Stimulated activated CD4-positive, alpha-beta T cell treated with anti-CD3 and anti-CD28 coated beads, Interleukin-4, amount 100 ng/mL, for 4 hours (primary cell): ENCODE data around the gene IFIH1.
A peak's percentile ranks its signal among the peaks of the same experiment; 100 is the strongest.

Experiments used
- DNase-seq, 2 experiments: peaks; one replicate each; pipeline ENCODE4 v3.0.0-alpha.2; 2020

Gene IFIH1

DNA sequence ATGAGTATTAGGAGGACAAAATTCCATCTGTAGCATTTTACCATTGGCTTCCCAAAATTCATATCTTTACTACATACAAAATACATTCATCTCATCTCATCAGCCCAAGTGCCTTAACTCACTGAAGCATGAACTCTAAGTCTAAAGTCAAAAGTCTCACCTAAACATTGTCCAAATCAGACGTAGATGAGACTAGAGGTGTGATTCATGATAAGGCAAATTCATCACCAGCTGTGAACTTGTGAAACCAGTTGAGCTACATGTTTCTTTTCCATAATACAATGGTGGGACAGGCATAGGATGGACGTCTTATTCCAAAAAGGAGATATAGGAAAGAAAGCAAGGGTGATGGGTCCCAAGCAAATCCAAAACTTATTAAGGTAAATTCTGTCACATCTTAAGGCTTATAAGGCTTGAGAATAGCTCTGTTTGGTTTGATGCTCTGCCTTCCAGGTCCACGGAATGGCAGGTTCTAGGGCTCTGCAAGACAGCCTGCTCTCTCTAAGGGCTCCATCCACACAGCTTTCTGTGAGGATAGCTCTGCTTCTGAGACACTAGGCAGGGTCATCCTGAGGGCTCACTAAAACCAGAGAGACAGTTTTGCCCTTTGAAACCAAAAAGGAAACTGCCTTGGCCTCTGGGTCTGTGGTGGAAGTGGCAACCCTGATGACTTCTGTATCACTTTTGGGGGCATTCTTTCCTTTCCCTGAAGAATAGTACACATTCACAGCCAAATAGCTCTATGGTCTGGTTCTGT, 9.6 kb downstream of the IFIH1 start:
- DNase-seq = no peak

DNA sequence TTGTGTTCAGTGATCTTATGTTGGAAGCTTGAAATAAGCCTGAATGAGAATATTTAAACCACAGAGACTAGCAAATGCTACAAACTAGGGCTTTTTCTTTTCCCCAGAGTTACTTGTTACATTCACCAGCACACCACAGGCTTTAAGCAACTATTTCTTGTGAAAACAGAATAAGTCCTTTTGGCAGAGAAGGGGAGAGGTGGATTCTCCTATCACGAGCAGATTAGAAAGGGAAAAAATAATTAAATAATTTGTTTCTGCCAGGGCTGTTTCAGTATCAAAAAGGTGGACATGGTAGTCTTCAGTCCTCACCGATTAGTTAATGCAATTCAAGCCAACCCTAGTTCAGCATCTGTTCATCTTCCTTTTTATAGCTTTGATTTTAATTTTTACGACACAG, 12.6 kb downstream of the IFIH1 start:
- no peak for DNase-seq

DNA sequence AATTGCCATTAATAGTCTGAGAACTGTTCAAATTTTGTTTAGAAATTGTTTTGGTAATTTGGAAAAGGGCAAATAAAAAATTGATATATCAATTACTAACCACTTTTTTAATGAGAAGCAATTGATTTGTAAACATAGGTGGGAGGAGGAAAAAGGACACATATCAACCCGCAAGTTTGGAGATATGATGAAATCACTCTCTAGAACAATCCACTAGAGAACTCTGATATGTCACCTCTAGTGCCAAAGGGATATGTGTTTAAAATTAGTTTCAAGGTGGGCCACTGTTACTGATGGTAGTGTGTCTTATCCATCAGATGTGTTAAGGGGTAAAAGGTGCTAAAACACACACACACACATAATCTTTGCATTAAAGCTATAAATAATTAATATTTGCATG, 16.6 kb downstream of the IFIH1 start:
- DNase-seq = no peak

DNA sequence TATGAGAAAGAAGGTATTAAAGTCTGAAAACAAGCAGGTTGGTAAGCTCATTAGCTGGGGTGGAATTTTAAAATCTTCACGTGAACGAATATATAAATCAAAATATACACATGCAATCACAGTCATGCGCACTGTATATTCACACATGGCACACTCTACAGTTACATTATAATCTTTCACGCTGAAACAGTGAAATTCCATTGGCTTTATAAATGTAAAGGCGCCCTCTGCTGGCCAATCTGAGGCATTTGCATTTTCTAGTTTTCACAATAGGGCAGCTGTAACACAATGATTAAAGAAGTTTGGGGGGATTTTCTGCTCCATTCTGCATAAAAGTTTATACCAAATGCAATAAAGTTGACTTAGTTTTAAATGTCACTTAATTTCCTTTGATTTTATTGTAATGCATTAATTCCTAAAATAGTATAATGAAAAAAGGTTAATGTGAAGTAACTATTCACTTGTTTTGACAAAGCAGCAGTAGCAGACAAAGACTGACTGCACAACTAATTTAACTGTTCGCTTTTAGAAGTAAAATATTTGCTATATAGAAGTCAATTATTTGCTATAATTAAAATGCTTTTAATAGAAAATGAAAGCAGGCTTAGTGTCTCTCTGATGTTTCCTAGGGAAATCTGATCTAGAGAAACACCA, 17.2 kb downstream of the IFIH1 start:
- peak; percentile 25 to 38 for DNase-seq

DNA sequence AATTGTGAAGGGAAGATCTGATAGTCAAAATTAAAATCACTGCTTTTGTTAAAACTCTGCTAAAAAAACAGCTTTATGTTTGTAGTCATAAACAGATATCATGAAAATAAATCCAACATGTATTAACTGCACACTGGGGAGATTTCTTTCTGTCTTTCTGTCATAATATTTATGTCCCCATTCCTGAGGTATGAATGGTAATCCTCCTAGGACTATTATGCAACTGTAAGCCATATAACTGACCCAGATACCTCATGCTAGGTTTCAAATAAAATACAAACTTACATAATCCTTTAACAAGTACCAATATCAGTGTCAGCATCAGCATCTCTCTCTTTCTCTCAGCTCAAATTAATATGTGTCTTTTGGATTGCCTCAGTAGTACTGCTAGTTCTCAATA, 18.2 kb downstream of the IFIH1 start:
- DNase-seq = no peak

DNA sequence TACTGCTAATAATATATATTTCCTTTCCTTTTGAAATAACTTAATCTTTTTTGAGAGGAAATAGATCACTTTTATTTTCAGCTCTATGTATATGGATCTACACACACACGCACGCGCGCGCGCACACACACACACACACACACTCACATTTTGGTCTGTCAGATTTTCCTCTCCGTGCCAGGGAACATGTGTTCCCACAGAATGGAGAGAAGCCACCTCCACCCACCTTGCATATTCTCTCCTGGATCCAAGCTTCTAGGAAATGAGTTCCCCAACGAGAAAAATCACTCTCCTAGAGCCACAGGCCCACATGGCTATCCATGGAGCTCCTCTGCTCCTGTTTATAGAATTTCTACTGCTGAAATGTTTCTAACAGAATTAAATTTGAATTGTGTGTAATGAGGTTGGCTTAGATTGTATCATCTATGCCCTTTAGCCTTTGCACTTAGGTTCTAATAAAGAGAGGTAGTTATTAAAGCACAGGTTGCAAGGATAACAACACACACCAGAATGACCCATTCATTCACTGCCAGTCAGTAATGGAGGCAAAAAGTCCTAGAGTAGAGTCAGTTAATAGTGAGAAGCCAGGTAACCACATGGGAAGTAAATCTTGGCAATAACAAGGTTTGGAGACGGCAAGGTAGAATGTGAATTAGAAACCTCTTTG, 19.7 kb downstream of the IFIH1 start:
- no peak for DNase-seq

DNA sequence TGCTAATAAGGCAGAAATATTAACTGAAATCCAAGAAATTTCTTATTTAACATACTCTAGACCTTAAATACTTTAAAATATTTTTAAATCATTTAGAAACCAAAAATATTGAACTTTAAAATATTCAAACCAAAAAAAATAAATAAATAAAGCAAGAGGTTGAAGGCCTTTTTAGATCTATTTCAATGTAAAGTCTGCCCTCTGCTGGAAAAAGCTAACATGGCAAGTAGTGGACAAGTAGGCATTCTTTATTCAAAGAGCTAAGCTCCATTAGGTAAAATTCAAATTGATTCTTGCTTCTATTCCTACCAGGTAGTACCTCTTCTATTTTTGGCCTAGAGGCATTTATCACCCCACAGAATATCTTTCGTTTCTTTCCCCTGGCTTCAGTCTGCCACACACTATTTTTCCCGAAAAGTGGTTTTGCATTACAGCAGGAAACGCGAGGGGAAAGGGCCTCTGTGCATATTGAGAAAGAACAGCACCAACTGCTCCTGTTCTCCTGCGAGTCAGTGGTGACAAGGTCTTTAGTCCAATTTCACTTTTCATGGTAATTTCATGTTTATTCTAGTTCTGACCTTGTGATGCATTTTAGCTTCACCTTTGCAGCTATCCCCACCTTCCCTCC, 20.4 kb downstream of the IFIH1 start:
- DNase-seq = no peak

DNA sequence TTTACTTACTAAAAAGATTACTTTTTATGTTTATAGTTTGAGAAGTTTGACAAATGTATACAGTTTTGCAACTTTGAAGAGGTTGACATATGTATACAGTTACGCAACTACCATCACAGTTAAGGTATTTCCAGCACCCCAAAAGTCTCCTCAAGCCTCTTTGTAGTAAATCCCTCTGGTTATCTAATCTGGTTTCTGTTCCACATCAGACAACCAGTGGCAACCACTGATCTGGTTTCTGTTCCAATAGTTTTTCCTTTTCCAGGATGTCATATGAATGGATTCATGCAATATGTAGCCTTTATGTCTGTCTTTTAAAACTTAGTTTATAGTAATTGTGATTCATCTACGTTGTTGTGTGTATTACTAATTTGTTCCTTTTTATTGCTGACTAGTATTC, 23.5 kb downstream of the IFIH1 start:
- no peak for DNase-seq

DNA sequence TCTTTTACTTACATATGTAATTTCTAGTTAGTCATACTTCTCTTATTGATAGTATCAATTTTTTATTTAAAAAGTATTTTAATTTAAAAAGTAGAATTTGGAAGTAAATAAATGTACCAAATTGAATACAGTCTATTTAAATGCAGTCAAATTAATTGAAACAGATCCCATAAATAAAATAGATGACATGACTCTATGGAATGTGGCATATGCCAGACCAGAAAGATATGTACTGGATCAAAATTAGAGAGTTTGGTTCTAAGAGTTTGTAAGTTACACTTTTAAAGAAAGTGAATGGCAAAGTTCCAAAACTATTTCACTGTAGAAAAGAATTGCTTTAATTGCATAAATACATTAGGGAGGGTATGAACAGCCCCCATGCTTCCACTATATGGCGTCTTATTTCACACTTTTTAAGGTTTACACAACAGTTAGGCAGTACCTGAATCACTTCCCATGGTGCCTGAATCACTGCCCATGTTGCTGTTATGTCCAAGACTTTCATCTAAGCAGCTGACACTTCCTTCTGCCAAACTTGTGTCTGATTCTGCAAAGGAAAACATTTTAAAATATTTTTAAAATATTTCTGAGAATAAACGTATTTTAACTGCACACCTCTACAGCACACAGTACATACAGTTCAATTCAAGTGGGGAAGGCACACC, 25.2 kb downstream of the IFIH1 start:
- DNase-seq = no peak

DNA sequence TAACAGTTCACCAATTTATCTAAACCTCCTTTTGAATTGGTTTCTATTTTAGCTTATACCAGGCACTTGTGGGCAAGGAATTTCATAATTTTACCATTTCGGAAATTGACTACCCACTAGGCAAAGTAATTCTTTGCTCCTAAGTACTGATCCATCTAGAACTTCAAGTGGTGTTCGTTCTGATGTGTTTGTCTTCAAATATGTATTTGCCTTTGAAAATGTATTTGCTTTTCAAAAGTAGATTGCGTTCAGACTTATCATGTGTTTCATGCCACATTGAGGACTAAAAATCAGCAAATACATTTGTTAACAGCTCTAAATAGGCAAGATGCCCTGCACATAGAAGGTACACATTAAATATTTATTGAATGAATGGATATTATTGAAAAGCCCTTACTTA, 26.7 kb downstream of the IFIH1 start:
- DNase-seq = no peak

DNA sequence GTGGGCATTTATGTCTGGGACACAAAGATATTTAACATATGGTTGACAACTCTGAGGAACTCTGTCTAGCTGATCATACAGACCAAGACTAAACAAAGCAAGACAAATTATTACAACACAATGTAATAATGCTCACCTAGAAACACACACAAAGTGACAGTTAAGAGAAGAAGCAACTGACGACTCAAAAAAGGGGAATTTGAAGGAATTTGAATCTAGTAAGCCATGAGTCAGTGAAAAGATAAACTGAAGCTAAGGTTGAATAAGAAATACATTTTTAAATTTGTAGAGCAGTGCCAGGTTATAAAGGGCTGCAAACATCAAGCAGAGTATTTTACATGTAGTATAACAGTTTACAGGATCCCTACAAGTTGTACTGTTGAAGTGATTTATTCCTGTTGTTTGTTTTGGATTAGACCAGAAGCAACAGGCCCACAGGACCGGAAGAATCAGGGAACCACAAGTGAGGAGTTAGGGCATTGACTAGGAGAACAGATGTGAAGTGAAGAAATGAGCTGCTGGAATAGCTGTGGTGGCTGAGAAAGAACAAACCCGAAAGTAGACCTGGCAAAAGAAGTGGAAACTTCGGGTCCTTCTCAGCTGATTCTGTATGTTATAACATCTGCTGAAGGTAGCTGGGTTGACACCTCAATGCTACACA, 35.6 kb downstream of the IFIH1 start:
- no peak for DNase-seq

DNA sequence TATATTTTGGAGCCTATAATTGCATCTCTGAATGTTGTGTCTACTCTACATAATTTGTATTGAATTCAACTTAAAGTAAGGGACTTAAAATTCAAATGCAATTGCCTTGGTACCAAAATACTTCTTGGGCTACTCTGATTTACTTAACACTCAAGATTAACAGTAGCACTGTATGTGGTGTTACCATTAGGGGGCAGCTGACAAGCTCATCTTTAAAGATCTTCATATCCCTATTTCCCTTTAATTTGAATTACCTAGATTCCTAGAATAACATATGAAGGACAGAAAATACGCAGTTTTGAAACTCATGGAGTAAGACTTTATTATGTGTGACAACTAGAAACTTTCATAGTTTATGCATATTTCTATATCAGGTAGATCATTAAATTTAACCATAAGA, 37.8 kb downstream of the IFIH1 start:
- no peak for DNase-seq

DNA sequence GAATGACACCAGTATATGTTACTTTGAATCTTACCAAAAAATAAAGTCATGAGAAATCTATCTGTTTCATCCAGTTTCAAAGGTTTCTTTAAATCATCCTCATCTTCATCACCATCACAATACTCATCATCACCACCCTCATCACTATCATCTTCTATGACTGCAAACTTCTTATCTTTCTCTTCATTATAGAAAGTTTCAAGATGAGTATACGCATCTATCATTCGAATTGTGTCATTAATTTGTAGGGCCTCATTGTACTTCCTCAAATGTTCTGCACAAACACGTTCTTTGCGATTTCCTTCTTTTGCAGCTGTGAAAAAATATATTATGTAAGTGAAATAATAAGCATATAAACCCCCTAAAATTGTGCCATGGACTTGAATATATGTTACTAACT, 41.1 kb downstream of the IFIH1 start:
- no peak for DNase-seq

DNA sequence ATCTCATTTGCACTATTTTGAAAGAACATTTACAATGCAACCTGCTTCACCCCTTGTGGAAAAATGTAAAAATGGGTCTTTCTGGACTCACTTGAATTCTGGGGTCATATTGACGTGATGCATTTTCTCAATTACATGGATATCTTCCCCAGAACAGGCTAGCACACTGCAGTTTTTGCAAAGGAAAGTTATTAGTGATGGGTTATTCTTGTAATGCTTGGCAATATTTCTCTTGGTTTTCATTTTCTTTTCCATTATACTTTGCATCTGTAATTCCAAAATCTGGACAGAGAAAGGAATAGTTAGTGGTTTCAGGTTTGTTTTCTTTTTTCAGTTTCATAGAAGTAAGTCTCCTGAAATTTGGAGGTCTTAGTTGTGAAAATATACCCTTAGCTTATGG, 50.5 kb downstream of the IFIH1 start:
- DNase-seq = no peak

DNA sequence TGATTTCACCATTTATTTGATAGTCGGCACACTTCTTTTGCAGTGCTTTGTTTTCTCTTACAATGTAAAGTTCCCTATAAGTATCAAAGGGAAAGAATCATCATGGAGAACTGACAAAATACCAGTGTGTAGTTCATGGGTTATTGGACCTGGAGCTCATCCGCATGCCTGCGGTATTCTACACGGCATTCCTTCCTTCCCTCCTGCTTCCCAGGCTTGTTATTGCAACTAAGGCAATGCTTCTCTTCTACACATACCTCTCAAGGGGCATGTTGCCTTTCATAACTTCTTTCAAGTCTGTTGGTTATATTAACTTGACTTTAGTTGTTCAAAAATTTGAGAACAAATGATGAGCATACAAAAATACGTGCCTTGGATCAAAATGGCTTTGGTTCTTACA, 51.0 kb downstream of the IFIH1 start:
- no peak for DNase-seq

DNA sequence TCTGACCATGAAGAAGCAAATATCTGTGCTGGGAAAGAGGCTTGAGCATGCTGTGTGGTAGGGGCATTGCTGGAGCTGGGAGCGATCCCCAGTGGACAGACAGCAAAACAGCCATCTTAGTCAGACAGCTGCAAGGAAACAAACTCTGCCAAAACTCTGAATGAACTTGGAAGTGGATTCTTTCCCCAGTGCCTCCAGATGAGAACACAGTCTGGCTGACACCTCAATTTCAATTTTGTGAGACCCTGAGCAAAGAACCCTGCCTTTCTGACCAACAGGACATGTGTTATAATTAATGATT, 52.1 kb downstream of the IFIH1 start:
- DNase-seq = no peak

DNA sequence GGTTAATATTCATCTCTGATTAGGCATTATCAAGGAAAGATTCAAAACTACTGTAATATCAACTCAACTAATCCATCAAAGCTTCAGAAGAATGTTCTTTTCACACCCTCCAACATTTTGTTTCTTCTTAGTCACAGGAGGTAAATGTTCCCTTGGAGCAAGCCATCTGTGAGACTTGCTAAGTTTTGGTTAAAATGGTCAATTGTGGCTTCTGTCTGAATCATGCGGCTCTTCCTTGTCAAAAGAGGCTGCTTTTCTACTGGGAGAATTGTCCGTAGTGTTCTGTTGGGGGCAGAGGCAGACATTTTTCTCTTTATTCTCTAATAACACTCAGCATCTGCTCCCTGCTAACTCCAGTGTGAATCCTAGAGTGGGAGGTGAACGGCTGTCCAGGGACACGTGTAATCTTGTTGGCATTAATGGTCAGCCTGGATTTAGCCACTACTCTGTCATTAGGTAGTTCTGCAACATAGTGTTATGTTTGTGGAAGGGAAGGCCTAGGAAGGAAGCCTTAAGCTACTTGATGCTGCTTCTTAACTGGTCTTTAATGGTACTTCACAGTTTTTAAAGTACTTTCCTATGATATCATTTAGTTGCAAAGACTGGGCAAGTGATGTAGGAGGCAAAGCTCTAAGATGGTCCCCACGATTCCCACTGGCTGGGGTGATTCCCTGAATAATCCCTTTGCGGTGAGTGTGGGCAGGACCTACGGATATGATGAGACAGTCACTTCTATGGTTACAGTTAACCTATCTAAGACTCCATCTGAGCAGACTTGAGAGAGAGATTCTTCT, 52.6 kb downstream of the IFIH1 start:
- no peak for DNase-seq

DNA sequence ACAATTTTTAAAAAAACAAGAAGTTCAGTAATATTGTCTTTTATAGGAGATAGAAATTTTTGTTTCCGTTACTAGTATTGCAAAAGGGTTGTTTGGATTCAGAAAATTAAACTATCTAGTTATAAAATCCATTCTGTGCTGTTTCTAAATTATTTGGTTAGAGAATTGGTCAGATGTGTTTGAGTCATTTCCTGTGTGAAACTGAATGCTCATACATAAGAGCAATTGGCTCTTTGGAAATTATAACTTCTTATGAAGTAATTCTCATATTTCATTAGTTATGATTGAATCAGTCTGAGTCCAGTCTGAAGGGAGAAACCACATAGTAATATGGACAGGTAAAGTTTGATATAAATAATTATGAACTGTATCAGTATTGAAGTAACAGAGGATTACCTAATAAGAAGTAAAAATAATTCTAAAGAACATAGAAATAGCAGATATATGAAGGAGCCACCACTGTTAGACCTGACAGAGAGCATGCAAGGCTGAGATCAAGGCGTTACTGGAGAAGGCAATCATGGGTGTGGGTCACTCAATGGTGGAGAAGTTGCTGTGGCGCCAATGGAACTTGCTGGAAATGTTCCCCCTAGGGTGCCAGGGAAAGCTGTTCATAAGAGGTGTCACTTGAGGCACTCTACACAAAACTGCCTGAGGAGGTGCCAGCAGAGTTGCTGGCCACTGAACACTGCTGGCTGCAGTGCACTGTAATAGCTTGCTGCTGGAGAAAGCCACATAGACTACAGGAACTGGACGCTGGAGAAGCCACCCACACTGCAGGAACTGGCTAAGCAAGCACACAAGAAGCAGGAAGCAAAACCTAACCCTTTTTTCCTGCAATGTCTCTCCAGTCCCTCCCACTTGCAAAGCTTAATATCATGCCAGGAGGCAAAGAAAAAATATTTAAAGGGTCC, 57.2 kb downstream of the IFIH1 start:
- DNase-seq = no peak

DNA sequence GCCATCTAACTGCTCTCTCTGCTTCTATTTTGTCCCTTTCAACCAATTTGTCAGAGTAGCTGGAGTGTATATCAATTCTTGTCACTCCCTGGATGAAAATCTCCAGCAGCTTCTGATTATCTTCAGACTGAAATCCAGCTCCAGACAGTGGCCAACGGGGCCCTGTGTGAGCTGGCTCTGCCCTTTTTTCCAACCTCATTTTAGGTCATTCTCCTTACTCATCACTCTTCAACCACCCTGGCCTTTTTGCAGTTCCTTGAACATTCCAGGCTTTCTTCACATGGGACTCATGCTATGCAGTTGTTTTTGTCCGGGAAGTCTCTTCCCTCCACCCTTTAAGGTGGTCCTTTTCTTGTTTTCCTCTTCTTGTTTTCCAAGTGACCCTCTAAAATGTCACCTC, 59.8 kb downstream of the IFIH1 start:
- no peak for DNase-seq

DNA sequence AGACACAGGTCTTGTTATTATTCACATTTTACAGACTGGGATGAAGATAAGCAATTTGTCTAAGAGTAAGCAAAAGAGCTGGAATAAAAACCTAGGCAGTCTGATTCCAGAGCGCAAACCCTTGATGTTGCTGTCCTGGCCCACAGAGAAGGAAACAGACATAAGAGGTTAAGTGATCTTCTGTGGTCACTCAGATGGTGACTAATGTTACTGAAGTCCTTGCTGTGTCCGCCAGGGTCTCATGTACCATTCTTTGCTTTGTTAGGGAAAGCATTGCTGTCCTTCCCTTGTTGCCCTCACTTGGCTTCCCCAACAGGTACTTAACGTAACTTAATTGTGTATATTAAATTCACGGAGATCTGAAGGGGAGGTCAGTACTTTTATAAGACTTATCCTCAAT, 60.3 kb downstream of the IFIH1 start:
- no peak for DNase-seq

DNA sequence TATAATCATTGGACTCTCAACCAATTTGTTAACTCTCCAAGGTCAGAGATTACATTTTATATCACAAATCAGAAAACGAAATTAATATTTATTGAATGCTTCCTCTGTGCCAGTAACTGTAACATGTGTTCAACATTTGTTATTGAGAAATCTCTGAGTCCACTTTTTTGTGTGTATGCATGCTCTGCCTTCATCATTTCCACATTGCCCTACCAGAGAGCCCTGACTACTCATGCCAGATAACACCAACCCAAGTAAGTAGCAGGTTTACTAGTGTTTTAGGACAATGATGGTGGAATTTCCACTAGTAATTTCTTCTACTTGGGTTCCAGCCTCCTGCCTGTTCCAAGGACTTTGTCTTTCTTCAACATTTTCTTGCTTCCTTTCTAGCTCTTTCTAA, 61.1 kb downstream of the IFIH1 start:
- no peak for DNase-seq
